ENCODE results near the gene KLC4.
"Not testable (repeated sequence)": the region's sequence is repeated elsewhere in the genome, so short reads cannot be mapped to it uniquely, and the experiment has no call there.

Gene KLC4

GRCh38 chr6:43037197-43037596, 22.2 kb upstream of the KLC4 start:
- no peak for DNase-seq

- no peak for DNase-seq
Measured at GRCh38 chr6:43037706-43038105, 21.7 kb upstream of the KLC4 start.

- DNase-seq = no peak
Measured at GRCh38 chr6:43038727-43039126, 20.7 kb upstream of the KLC4 start.

- no peak for DNase-seq
Measured at GRCh38 chr6:43040542-43041257, 18.7 kb upstream of the KLC4 start.

- not testable (repeated sequence) for DNase-seq
Measured at GRCh38 chr6:43041475-43041874, 18.0 kb upstream of the KLC4 start.

- DNase-seq = no peak
Measured at GRCh38 chr6:43043310-43043709, 16.1 kb upstream of the KLC4 start.

DNA sequence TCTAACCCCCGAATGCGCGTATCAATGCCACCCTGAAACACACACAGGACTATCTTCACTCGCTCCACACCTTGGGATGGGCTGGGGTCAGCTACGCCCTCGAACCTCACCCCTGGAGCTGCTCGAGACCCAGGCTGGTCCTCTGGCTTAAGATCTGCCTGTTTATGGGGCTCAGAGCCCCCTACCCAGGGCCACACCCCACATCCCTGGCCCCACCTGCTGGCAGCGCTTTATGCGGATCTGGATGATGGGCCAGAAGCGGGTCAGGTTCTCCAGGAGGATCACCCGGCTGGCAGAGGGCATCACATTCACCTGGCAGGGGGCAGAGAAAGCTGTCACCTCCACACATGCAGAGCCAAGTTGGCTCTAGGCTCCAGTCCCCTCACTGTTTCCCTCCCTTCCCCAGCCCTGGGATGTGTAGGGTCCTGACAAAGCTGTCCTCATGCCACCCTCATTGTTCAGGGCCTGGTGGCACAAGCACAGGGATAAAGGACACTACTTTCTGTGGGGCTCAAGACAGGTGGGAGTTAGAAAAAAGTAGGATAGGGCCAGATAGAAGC, 14.0 kb upstream of the KLC4 start:
- DNase-seq = no peak

- no peak for DNase-seq
Measured at GRCh38 chr6:43047998-43048397, 11.4 kb upstream of the KLC4 start.

DNA sequence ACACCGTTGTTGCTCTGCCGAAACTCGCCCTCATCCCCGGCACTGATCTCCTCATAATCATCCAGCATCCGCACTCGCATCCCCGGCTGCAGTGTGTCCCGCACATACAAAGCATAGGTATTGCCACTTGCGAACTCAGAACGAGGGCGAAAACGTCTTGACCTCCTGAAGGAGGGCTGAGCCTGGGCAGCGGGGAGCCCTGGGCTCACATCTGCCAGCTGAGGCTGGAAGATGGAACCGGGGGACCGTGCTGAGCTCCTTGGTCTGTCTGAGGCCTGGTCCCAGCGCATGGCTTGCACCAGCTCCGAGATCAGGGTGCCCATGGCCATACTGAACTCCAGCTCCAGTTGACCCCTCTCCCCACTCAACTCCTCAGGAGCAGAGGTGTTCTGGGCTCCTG, 8.4 kb upstream of the KLC4 start:
- DNase-seq = no peak

DNA sequence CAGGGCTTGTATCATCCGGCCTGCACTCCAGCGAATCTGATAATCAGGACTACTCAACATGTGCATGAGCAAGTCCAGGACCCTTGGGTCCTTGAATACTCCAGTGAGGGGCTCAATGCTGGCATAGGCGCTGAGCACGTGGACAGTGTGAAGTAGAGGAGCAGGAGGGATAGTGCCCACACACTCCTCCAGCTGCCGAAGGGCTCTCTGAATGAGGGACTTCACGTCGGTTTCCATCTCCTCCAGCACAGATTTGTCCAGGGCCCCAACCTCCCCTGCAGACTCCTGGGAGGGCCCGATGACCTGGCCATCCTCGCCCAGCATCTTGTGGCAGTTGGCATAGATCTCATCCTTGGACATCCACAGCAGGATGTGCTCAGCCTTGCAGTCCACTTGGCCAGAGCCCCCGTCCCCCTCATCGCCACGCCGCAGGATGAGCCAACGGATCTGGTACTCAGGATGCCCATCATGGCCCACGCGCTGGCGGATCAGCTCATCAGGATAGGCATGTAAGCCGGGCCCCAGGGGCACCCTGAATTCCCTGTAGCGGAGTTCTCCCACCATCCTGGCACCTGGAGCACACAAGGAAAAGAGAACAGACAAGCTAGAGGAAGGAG, 7.1 kb upstream of the KLC4 start:
- DNase-seq = no peak

- no peak for DNase-seq
Measured at GRCh38 chr6:43052842-43053544, 6.4 kb upstream of the KLC4 start.

DNA sequence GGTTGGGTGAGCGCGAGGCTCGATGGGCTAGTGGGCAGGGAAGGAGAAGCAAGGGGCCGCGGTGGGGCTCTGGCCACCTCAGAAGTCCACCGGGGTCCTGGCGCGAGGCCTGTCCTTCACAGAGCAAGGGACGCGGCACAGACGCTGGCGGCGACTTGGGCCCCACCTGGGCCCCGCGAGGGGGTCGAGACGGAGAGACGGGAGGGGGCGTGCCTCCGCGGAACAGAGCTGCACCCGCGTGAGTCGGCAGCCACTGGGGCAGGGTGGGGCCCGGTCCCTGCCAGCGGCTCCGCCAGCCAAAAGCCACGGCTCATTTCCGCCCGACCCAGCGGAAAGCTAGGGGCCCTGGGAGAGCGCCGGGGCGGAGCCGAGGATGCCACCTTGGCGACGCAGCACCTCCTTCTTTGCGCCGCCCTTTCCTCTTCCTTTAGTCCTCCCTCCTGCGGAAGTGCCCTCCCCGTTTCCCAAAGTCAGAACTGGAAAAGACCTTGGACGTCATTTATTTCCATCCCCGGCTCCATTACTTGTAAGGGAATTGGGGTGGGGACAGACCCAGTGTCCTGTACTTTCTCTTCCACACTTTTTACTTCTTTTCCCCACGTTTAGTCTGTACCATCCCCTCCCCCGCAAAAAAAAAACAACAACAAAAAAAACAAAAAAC, 5.8 kb upstream of the KLC4 start, which contains the start of gene CUL7:
CUL7 (minus strand) TSS at position 307 of the 661 bp plus-strand sequence. CDS start 1,063 bp downstream, outside the sequence.
- DNase-seq = peak; percentile 94

DNA sequence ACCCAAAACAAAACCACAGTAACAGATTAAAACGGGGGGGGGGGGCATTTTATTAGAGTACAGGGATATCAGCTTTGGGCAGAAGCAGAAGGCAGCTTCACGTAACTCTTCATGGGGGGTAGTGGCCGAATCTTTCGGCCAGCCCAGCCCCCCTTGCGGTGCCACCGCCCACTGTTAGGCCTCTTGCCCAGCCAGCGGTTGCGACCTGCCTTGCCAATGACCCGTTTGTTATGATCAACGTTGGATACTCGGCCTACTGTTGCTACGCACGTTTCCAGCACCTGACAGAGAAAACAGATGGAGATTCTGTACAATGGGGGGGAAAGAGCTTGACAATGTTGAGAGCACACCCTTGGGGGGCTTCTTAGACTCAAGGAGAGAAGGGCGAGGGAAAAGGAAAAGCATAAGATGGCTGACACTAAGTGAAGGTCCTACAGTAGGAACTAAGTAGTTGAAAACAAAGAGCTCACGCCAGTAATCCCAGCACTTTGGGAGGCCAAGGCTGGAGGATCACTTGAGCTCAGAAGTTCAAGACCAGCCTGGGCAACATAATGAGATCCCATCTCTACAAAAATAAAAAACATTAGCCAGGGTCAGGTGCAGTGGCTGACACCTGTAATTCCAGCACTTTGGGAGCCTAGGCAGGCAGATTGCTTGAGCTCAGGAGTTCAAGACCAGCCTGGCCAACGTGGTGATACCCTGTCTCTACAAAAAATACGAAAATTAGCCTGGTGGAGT, 5.1 kb upstream of the KLC4 start:
- DNase-seq = no peak

GRCh38 chr6:43055966-43056365, 3.5 kb upstream of the KLC4 start:
- no peak for DNase-seq

- no peak for DNase-seq
Measured at GRCh38 chr6:43058531-43058930, 900 bp upstream of the KLC4 start.

DNA sequence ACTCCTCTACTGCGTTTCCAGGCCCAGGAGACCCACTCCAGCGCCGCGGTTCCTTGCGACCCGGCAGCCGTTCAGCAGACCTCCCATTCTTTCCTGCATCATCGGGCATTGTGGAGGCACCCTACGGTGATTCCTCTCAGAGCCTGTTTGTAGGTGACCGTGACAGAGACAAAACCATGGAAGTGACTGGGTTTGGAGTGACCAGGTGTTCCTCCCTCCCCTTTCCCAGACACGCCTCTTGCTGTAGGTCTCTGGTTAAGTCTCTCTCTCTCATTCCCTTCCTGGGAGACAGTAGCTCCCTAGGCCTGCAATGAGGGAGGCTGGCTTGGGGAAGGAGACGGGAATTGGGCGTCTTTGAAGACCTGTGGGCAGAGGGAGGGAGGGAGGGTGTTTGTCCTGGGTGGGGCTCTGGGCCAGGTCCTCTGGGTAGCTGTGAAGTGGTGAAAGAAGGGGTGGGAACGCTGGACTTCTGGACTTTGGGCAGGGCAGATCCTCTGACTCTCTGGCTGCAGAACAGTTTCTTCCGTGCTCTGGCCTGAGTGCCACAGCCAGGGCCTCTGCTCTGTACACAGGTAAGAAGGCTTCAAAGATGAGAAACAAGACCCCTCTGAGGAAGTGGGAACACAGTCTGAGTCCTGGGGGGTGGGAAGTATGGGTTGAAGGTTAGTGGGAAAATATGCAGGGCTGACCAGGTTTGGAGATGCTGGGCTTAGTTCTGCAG, 763 bp downstream of the KLC4 start:
- DNase-seq = no peak

- no peak for DNase-seq
Measured at GRCh38 chr6:43060755-43061633, 1.6 kb downstream of the KLC4 start.

GRCh38 chr6:43061861-43062260, 2.4 kb downstream of the KLC4 start:
- DNase-seq = no peak

DNA sequence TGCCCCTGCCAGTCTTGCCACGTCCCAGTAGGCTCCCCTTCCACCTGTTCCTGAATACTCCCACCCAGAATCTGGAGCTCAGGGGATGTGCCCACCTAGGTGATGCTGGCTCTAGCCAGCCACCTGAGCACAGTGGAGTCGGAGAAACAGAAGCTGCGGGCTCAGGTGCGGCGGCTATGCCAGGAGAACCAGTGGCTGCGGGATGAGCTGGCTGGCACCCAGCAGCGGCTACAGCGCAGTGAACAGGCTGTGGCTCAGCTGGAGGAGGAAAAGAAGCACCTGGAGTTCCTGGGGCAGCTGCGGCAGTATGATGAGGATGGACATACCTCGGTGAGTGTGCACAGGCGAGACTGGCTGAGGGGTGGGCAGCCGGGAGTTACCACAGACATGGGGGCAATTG, 3.4 kb downstream of the KLC4 start:
- no peak for DNase-seq

GRCh38 chr6:43070028-43070632, 10.7 kb downstream of the KLC4 start:
- DNase-seq = no peak
